ENCODE results near the gene A1BG. TPM values are rescaled to one million over a fixed set of nuclear protein-coding genes. Genes with fewer than 3 reads are reported as not detected.
A peak's percentile ranks its signal among the peaks of the same experiment; 100 is the strongest.

Gene A1BG
- total and polyA plus RNA-seq, 2 of the 13 experiments (the other 11 are each of a cell fraction or from before 2014, with no cell fraction given) = 14.7 to 41.4 TPM

DNA sequence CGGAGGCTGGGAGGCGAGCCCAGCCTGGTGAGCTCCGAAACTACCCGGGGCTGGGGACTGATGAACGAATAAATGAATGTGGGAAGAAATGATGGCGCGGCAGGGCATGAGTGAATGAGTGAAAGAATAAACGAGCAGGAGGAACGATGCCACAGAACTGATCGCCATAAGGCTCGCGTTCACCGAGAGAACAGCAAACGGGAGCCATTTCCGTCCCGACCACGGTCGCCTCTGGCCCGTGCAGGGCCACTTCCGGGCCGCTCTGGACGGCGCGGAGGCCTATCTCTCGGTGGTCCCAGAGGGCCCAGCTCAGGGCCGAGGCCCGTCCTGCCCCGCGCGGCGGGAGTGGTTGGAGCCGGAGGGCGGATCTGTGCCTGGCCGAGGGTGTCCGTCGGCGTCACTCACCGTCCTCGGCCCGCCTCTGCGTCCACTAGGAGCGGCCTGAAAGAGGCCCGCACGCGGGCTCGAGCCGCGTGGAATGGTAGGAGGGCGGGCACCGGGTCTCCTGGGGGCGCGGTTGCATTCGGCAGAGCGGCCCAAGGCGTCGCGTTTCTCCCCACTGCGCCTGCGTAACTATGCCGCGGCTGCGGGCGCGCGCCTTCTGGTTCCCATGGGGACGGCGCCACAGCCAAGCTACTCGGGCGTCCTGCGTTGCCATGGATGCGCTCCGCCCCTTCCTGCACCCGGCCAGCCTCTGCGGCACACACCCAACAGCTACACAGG, 9.1 kb upstream of the A1BG start, which contains the start of gene ZNF497 (continued):
- TF ChIP-seq SIN3A (IDR thresholded peaks at IDR 0.05; ENCODE audit: borderline replicate concordance, low read depth, low read length) (peak; percentile 99), ZBTB42 (CRISPR knock-in tag; IDR thresholded peaks at IDR 0.05) (no peak), ZNF264 (CRISPR knock-in tag; IDR thresholded peaks at IDR 0.05) (peak; percentile 74; the same call in 1 of the 2 replicates), AGO2 (optimal IDR thresholded peaks at IDR 0.05; ENCODE audit: low read depth, low read length) (peak; percentile 63), KDM1A (CRISPR knock-in tag; IDR thresholded peaks at IDR 0.05) (no peak), MEIS1 (CRISPR knock-in tag; IDR thresholded peaks at IDR 0.05; ENCODE audit: borderline replicate concordance) (no peak; the same call in 1 of the 2 replicates), MXI1 (IDR thresholded peaks at IDR 0.05; ENCODE audit: borderline replicate concordance, low read depth, low read length) (peak; percentile 100), CBX1 (IDR thresholded peaks at IDR 0.05; ENCODE audit: low read depth) (peak; percentile 16), ARHGAP35 (CRISPR knock-in tag; IDR thresholded peaks at IDR 0.05; ENCODE audit: borderline replicate concordance) (no peak; the same call in 1 of the 2 replicates)
- TF ChIP-seq, protein P1, sequence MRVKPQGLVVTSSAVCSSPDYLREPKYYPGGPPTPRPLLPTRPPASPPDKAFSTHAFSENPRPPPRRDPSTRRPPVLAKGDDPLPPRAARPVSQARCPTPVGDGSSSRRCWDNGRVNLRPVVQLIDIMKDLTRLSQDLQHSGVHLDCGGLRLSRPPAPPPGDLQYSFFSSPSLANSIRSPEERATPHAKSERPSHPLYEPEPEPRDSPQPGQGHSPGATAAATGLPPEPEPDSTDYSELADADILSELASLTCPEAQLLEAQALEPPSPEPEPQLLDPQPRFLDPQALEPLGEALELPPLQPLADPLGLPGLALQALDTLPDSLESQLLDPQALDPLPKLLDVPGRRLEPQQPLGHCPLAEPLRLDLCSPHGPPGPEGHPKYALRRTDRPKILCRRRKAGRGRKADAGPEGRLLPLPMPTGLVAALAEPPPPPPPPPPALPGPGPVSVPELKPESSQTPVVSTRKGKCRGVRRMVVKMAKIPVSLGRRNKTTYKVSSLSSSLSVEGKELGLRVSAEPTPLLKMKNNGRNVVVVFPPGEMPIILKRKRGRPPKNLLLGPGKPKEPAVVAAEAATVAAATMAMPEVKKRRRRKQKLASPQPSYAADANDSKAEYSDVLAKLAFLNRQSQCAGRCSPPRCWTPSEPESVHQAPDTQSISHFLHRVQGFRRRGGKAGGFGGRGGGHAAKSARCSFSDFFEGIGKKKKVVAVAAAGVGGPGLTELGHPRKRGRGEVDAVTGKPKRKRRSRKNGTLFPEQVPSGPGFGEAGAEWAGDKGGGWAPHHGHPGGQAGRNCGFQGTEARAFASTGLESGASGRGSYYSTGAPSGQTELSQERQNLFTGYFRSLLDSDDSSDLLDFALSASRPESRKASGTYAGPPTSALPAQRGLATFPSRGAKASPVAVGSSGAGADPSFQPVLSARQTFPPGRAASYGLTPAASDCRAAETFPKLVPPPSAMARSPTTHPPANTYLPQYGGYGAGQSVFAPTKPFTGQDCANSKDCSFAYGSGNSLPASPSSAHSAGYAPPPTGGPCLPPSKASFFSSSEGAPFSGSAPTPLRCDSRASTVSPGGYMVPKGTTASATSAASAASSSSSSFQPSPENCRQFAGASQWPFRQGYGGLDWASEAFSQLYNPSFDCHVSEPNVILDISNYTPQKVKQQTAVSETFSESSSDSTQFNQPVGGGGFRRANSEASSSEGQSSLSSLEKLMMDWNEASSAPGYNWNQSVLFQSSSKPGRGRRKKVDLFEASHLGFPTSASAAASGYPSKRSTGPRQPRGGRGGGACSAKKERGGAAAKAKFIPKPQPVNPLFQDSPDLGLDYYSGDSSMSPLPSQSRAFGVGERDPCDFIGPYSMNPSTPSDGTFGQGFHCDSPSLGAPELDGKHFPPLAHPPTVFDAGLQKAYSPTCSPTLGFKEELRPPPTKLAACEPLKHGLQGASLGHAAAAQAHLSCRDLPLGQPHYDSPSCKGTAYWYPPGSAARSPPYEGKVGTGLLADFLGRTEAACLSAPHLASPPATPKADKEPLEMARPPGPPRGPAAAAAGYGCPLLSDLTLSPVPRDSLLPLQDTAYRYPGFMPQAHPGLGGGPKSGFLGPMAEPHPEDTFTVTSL (CRISPR knock-in tag; IDR thresholded peaks at IDR 0.05; ENCODE audit: borderline replicate concordance) = peak; percentile 67; the same call in 1 of the 2 replicates
- TF ChIP-seq, protein P2, sequence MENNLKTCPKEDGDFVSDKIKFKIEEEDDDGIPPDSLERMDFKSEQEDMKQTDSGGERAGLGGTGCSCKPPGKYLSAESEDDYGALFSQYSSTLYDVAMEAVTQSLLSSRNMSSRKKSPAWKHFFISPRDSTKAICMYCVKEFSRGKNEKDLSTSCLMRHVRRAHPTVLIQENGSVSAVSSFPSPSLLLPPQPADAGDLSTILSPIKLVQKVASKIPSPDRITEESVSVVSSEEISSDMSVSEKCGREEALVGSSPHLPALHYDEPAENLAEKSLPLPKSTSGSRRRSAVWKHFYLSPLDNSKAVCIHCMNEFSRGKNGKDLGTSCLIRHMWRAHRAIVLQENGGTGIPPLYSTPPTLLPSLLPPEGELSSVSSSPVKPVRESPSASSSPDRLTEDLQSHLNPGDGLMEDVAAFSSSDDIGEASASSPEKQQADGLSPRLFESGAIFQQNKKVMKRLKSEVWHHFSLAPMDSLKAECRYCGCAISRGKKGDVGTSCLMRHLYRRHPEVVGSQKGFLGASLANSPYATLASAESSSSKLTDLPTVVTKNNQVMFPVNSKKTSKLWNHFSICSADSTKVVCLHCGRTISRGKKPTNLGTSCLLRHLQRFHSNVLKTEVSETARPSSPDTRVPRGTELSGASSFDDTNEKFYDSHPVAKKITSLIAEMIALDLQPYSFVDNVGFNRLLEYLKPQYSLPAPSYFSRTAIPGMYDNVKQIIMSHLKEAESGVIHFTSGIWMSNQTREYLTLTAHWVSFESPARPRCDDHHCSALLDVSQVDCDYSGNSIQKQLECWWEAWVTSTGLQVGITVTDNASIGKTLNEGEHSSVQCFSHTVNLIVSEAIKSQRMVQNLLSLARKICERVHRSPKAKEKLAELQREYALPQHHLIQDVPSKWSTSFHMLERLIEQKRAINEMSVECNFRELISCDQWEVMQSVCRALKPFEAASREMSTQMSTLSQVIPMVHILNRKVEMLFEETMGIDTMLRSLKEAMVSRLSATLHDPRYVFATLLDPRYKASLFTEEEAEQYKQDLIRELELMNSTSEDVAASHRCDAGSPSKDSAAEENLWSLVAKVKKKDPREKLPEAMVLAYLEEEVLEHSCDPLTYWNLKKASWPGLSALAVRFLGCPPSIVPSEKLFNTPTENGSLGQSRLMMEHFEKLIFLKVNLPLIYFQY (CRISPR knock-in tag; IDR thresholded peaks at IDR 0.05; ENCODE audit: borderline replicate concordance) = 0 out of 2 replicates have a peak, but pooled peaks have one; percentile 48
- TF ChIP-seq, protein P3, sequence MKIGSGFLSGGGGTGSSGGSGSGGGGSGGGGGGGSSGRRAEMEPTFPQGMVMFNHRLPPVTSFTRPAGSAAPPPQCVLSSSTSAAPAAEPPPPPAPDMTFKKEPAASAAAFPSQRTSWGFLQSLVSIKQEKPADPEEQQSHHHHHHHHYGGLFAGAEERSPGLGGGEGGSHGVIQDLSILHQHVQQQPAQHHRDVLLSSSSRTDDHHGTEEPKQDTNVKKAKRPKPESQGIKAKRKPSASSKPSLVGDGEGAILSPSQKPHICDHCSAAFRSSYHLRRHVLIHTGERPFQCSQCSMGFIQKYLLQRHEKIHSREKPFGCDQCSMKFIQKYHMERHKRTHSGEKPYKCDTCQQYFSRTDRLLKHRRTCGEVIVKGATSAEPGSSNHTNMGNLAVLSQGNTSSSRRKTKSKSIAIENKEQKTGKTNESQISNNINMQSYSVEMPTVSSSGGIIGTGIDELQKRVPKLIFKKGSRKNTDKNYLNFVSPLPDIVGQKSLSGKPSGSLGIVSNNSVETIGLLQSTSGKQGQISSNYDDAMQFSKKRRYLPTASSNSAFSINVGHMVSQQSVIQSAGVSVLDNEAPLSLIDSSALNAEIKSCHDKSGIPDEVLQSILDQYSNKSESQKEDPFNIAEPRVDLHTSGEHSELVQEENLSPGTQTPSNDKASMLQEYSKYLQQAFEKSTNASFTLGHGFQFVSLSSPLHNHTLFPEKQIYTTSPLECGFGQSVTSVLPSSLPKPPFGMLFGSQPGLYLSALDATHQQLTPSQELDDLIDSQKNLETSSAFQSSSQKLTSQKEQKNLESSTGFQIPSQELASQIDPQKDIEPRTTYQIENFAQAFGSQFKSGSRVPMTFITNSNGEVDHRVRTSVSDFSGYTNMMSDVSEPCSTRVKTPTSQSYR (CRISPR knock-in tag; IDR thresholded peaks at IDR 0.05; ENCODE audit: borderline replicate concordance) = no peak
